ENCODE results near the gene PATJ. TPM values are rescaled to one million over a fixed set of nuclear protein-coding genes. Genes with fewer than 3 reads are reported as not detected.

Gene PATJ
- total RNA-seq, 4 donors from 2014 or later = 24.3 to 36.3 (median 28.8) TPM

- Histone ChIP-seq H3K27ac (no peak overlapping the region), H3K4me1 (no peaks in the 10 kb centered on the region), H3K4me3 (no peak overlapping the region), H3K36me3 (peaks cover 0 to 21% (median 0%) of the 10 kb centered on the region in 3 donors), H3K27me3 (no peaks in the 10 kb centered on the region), H3K9me3 (no peaks in the 10 kb centered on the region)
- no peak for TF ChIP-seq CTCF (IDR thresholded peaks at IDR 0.05)
- no peak for TF ChIP-seq POLR2A (IDR thresholded peaks at IDR 0.05)
- TF ChIP-seq EP300 (IDR thresholded peaks at IDR 0.05) = no peak
- 72 to 74% methylated on average over 2 of the region's 2 CpGs for WGBS, 2 donors
- DNase-seq (ENCODE audit: low spot score in 2 of 2) = no peak
Measured at GRCh38 chr1:61776091-61776490, 33.8 kb downstream of the PATJ start.

DNA sequence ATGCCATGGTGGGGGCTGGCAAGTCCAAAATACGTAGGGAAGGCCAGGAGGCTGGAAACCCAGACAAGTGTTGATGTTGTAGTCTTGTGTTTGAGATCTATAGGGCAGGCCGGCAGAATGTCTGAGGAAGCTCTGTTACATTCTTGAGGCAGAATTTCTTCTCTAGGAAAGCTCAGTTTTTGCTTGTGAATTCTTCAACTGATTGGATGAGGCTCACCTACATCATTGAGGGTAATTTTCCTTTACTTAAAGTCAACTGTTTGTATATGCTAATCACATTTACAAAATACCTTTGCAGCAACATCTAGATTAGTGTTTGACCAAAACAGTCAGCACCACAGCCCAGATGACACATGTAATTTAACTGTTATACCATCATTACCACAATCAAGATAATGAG lies 37.0 kb downstream of the PATJ start:
- TF ChIP-seq POLR2A (IDR thresholded peaks at IDR 0.05) (no peak), EP300 (IDR thresholded peaks at IDR 0.05) (no peak), CTCF (IDR thresholded peaks at IDR 0.05) (no peak)
- 90 to 92% methylated on average over 2 of the region's 2 CpGs for WGBS, 2 donors
- Histone ChIP-seq H3K27me3 (no peaks in the 10 kb centered on the region), H3K27ac (no peak overlapping the region), H3K36me3 (peaks cover 0 to 18% (median 0%) of the 10 kb centered on the region in 3 donors), H3K4me3 (no peak overlapping the region), H3K4me1 (peaks cover 0 to 3% (median 0%) of the 10 kb centered on the region in 4 donors), H3K9me3 (no peaks in the 10 kb centered on the region)
- DNase-seq (ENCODE audit: low spot score in 2 of 2) = no peak

GRCh38 chr1:61781151-61781550 lies 38.9 kb downstream of the PATJ start:
- Histone ChIP-seq H3K9me3 (no peaks in the 10 kb centered on the region), H3K36me3 (peaks cover 0 to 14% (median 0%) of the 10 kb centered on the region in 3 donors), H3K27me3 (no peaks in the 10 kb centered on the region), H3K27ac (no peak overlapping the region), H3K4me1 (peaks cover 0 to 3% (median 0%) of the 10 kb centered on the region in 4 donors), H3K4me3 (no peak overlapping the region)
- no peak for DNase-seq (ENCODE audit: low spot score in 2 of 2)
- TF ChIP-seq EP300 (IDR thresholded peaks at IDR 0.05) = no peak
- TF ChIP-seq CTCF (IDR thresholded peaks at IDR 0.05) = no peak
- TF ChIP-seq POLR2A (IDR thresholded peaks at IDR 0.05) = no peak

- no peaks in the 10 kb centered on the region for H3K27me3 ChIP-seq
- TF ChIP-seq EP300 (IDR thresholded peaks at IDR 0.05) = no peak
- TF ChIP-seq CTCF (IDR thresholded peaks at IDR 0.05) = no peak
- TF ChIP-seq POLR2A (IDR thresholded peaks at IDR 0.05) = no peak
- peaks cover 0 to 3% (median 0%) of the 10 kb centered on the region in 4 donors for H3K4me1 ChIP-seq
- no peaks in the 10 kb centered on the region for H3K9me3 ChIP-seq
- H3K36me3 ChIP-seq = peaks cover 0 to 6% (median 0%) of the 10 kb centered on the region in 3 donors
- H3K27ac ChIP-seq = no peak overlapping the region
- H3K4me3 ChIP-seq = no peak overlapping the region
- no peak for DNase-seq (ENCODE audit: low spot score in 2 of 2)
- WGBS, 2 donors = 95 to 97% methylated on average over 4 of the region's 4 CpGs
Measured at GRCh38 chr1:61782771-61783170, 40.5 kb downstream of the PATJ start.

DNA sequence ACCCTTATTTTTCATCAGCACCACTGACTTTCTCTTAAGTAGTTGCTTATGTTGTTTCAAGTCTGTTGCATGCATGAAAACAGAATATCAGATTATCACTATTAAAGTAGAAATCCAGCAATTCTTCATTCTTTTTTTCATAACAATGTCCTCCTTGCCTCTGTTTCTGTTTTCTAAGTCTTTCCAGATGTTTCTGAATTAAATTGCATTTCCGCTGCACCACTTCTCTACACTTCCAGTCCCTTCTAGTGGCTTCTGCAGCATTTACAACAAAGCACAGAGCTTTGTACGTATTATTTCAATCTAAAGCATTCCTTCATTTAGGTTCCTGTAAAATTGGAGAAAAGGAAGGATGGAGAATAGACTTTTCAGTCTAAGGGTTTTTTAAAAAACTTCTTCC lies 42.4 kb downstream of the PATJ start:
- Histone ChIP-seq H3K4me1 (peaks cover 0 to 3% (median 0%) of the 10 kb centered on the region in 4 donors), H3K9me3 (no peaks in the 10 kb centered on the region), H3K36me3 (peaks cover 0 to 21% (median 0%) of the 10 kb centered on the region in 3 donors), H3K27ac (no peak overlapping the region), H3K4me3 (no peak overlapping the region), H3K27me3 (no peaks in the 10 kb centered on the region)
- no peak for DNase-seq (ENCODE audit: low spot score in 2 of 2)
- 76 to 78% methylated on average over 2 of the region's 2 CpGs for WGBS, 2 donors
- no peak for TF ChIP-seq EP300 (IDR thresholded peaks at IDR 0.05)
- TF ChIP-seq CTCF (IDR thresholded peaks at IDR 0.05) = no peak
- no peak for TF ChIP-seq POLR2A (IDR thresholded peaks at IDR 0.05)

Measured in tibial nerve (tissue), 4 donors.